ENCODE results near the gene CXCL13.

Gene CXCL13

DNA sequence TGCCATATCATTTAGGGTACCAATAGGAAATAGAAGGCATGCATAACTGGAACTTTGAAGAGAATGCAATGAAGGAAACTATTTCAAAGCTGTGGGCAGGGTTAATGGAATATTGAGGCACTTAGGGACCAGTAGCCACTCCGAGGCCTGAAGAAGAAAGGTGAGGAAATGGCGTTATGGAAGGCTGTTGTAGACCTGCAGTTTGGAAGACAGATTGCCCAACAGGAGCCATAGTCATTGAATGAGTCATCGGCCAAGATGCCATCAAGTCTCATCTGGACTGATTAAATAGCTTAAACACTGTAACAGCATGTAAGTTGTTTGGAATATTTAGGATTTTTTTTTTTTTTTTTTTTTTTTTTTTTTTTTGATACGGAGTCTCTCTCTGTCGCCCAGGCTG, 11.6 kb downstream of the CXCL13 start:
- H3K4me1 ChIP-seq (ENCODE audit: control insufficient read depth, insufficient read depth, low read length): no peaks in the 10 kb centered on the region
- ChIA-PET POLR2A (no interaction called here), CTCF (interaction anchor here (0.6 to 3.5 kb wide), 4 partner anchors 16 to 152 kb away, joined by 4 to 17 read pairs (median 4); no protein-coding TSS in a partner anchor)
- H3K27ac ChIP-seq (ENCODE audit: extremely low read depth, low read depth, low read length): no peak overlapping the region
- H3K36me3 ChIP-seq (ENCODE audit: control insufficient read depth in 2 of 2, insufficient read depth in 1 of 2, low read length in 2 of 2): no peaks in the 10 kb centered on the region
- no peak overlapping the region for H3K4me3 ChIP-seq (ENCODE audit: low read depth, low read length)
- peak; percentile 43; the same call in 1 of the 2 replicates for TF ChIP-seq ZNF362 (tag by site-specific recombination; IDR thresholded peaks at IDR 0.05)
- no peak for TF ChIP-seq ZNF529 (tag by site-specific recombination; IDR thresholded peaks at IDR 0.05; ENCODE audit: insufficient replicate concordance)
- H3K9me3 ChIP-seq (ENCODE audit: control insufficient read depth, insufficient read depth, low read depth, low read length): no peaks in the 10 kb centered on the region

- no peaks in the 10 kb centered on the region for H3K36me3 ChIP-seq (ENCODE audit: control insufficient read depth in 2 of 2, insufficient read depth in 1 of 2, low read length in 2 of 2)
- no peaks in the 10 kb centered on the region for H3K4me1 ChIP-seq (ENCODE audit: control insufficient read depth, insufficient read depth, low read length)
- H3K4me3 ChIP-seq (ENCODE audit: low read depth, low read length): no peak overlapping the region
- POLR2A ChIA-PET: no interaction called here
- H3K27ac ChIP-seq (ENCODE audit: extremely low read depth, low read depth, low read length): no peak overlapping the region
- TF ChIP-seq ZNF426 (tag by site-specific recombination; IDR thresholded peaks at IDR 0.05): no peak
- no peak for TF ChIP-seq GLI2 (tag by site-specific recombination; IDR thresholded peaks at IDR 0.05; ENCODE audit: borderline replicate concordance, low read depth)
- TF ChIP-seq ZNF202 (tag by site-specific recombination; IDR thresholded peaks at IDR 0.05; ENCODE audit: borderline replicate concordance): no peak
- TF ChIP-seq ZNF654 (tag by site-specific recombination; IDR thresholded peaks at IDR 0.05; ENCODE audit: low read depth): peak; percentile 59
- peak; percentile 54; the same call in 1 of the 2 replicates for TF ChIP-seq CTCF (tag by site-specific recombination; IDR thresholded peaks at IDR 0.05)
- no peak for TF ChIP-seq ZNF10 (tag by site-specific recombination; IDR thresholded peaks at IDR 0.05)
- no peak for TF ChIP-seq TSHZ1 (tag by site-specific recombination; IDR thresholded peaks at IDR 0.05; ENCODE audit: borderline replicate concordance)
- TF ChIP-seq GLIS1 (tag by site-specific recombination; IDR thresholded peaks at IDR 0.05): 0 out of 2 replicates have a peak, but pooled peaks have one; percentile 28
- TF ChIP-seq ZBTB48 (tag by site-specific recombination; IDR thresholded peaks at IDR 0.05): 0 out of 2 replicates have a peak, but pooled peaks have one; percentile 19
- TF ChIP-seq ZNF776 (tag by site-specific recombination; IDR thresholded peaks at IDR 0.05; ENCODE audit: borderline replicate concordance): no peak
- H3K9me3 ChIP-seq (ENCODE audit: control insufficient read depth, insufficient read depth, low read depth, low read length): no peaks in the 10 kb centered on the region
- CTCF ChIA-PET: interaction anchor here (0.5 to 3.5 kb wide), 21 partner anchors 8 to 357 kb away, joined by 3 to 17 read pairs (median 3); no protein-coding TSS in a partner anchor
Observed at GRCh38 chr4:77618383-77619241, 13.0 kb downstream of the CXCL13 start.

GRCh38 chr4:77619408-77619807, 13.8 kb downstream of the CXCL13 start:
- ChIA-PET POLR2A (no interaction called here), CTCF (interaction anchor here (0.5 to 3.5 kb wide), 19 partner anchors 9 to 973 kb away, joined by 3 to 17 read pairs (median 3); no protein-coding TSS in a partner anchor)
- H3K4me1 ChIP-seq (ENCODE audit: control insufficient read depth, insufficient read depth, low read length): no peaks in the 10 kb centered on the region
- no peak overlapping the region for H3K27ac ChIP-seq (ENCODE audit: extremely low read depth, low read depth, low read length)
- no peaks in the 10 kb centered on the region for H3K9me3 ChIP-seq (ENCODE audit: control insufficient read depth, insufficient read depth, low read depth, low read length)
- H3K4me3 ChIP-seq (ENCODE audit: low read depth, low read length): no peak overlapping the region
- H3K36me3 ChIP-seq (ENCODE audit: control insufficient read depth in 2 of 2, insufficient read depth in 1 of 2, low read length in 2 of 2): no peaks in the 10 kb centered on the region
- TF ChIP-seq ZNF76 (tag by site-specific recombination; IDR thresholded peaks at IDR 0.05; ENCODE audit: borderline replicate concordance, low read depth) (no peak), SP2 (tag by site-specific recombination; IDR thresholded peaks at IDR 0.05) (no peak), PRDM6 (tag by site-specific recombination; IDR thresholded peaks at IDR 0.05) (no peak), FEZF1 (tag by site-specific recombination; IDR thresholded peaks at IDR 0.05) (no peak), OVOL3 (tag by site-specific recombination; IDR thresholded peaks at IDR 0.05) (no peak)
- TF ChIP-seq, protein P1, sequence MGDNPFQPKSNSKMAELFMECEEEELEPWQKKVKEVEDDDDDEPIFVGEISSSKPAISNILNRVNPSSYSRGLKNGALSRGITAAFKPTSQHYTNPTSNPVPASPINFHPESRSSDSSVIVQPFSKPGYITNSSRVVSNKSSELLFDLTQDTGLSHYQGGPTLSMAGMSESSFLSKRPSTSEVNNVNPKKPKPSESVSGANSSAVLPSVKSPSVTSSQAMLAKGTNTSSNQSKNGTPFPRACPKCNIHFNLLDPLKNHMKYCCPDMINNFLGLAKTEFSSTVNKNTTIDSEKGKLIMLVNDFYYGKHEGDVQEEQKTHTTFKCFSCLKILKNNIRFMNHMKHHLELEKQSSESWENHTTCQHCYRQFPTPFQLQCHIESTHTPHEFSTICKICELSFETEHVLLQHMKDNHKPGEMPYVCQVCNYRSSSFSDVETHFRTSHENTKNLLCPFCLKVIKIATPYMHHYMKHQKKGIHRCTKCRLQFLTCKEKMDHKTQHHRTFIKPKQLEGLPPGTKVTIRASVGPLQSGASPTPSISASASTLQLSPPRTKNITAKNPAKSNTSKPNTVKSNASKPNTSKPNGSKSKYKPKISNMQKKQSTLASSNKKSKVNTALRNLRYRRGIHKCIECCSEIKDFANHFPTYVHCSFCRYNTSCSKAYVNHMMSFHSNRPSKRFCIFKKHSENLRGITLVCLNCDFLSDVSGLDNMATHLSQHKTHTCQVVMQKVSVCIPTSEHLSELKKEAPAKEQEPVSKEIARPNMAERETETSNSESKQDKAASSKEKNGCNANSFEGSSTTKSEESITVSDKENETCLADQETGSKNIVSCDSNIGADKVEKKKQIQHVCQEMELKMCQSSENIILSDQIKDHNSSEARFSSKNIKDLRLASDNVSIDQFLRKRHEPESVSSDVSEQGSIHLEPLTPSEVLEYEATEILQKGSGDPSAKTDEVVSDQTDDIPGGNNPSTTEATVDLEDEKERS (tag by site-specific recombination; IDR thresholded peaks at IDR 0.05): no peak

Measured in HEK293 (cell line).